HEK293 (cell line): ENCODE measurements around the gene PARL.
A peak's percentile ranks its signal among the peaks of the same experiment; 100 is the strongest.

Experiments used
- CTCF ChIA-PET: fragments of 350-600 bp; formaldehyde crosslinking; extraction: SDS; loops from one replicate; lab custom pipeline; 2021; ENCODE audit warnings: antibody characterized with exemption; lab: Yijun Ruan, JAX
- POLR2A ChIA-PET: fragments of 300-600 bp; formaldehyde crosslinking; extraction: SDS; loops from one replicate; lab custom pipeline; 2020; ENCODE audit warnings: antibody characterized with exemption, inconsistent platforms; lab: Yijun Ruan, JAX
- H3K27ac ChIP-seq: fragments of 200-500 bp; sonication (Bioruptor generic); 2 replicates; pipeline ENCODE4 v1.5.1; 2014; ENCODE audit warnings: low read depth, low read length, control low read depth, inconsistent platforms; ENCODE audit errors: extremely low read depth
- H3K36me3 ChIP-seq, 2 experiments: fragments of 200-500 bp in 1 of 2; sonication (Bioruptor generic) in 1 of 2; 1 replicate in 1 of 2; 2 replicates in 1 of 2; pipeline ENCODE4 v1.5.1; 2014 to 2017; ENCODE audit warnings: inconsistent platforms in 2 of 2, low read length in 2 of 2; ENCODE audit not compliant: control insufficient read depth in 2 of 2, insufficient read depth in 1 of 2
- H3K4me1 ChIP-seq: fragments of 200-500 bp; sonication (Bioruptor generic); 2 replicates; pipeline ENCODE4 v1.5.1; 2014; ENCODE audit warnings: mild to moderate bottlenecking, low read length, inconsistent platforms; ENCODE audit not compliant: control insufficient read depth, insufficient read depth
- H3K4me3 ChIP-seq: 2 replicates; pipeline ENCODE4 v1.5.1; 2011; ENCODE audit warnings: low read depth, mild to moderate bottlenecking, control low read depth, low read length, moderate library complexity
- H3K9me3 ChIP-seq: fragments of 200-500 bp; sonication (Bioruptor generic); 2 replicates; pipeline ENCODE4 v1.5.1; 2014; ENCODE audit warnings: low read depth, low read length, inconsistent platforms; ENCODE audit not compliant: control insufficient read depth, insufficient read depth
- CTCF ChIP-seq: fragments of 450-650 bp; formaldehyde crosslinking; IDR thresholded peaks from 2 replicates; pipeline ENCODE4 v1.5.1; 2016; ENCODE audit warnings: missing biosample characterization, missing genetic modification characterization
- KLF9 ChIP-seq: fragments of 450-650 bp; formaldehyde crosslinking; IDR thresholded peaks from 2 replicates; pipeline ENCODE4 v1.5.1; 2016; ENCODE audit warnings: missing biosample characterization, missing genetic modification characterization, low read depth
- MEIS1 ChIP-seq: sonication (generic); formaldehyde crosslinking; IDR thresholded peaks from 2 replicates; pipeline ENCODE4 v1.8.1; 2022; ENCODE audit warnings: missing genetic modification reagents, mild to moderate bottlenecking, borderline replicate concordance
- PATZ1 ChIP-seq: fragments of 450-650 bp; formaldehyde crosslinking; IDR thresholded peaks from 2 replicates; pipeline ENCODE4 v1.5.1; 2016; ENCODE audit warnings: missing biosample characterization, missing genetic modification characterization
- SP7 ChIP-seq: fragments of 450-650 bp; formaldehyde crosslinking; IDR thresholded peaks from 2 replicates; pipeline ENCODE4 v1.5.1; 2016; ENCODE audit warnings: missing biosample characterization, missing genetic modification characterization
- ZNF341 ChIP-seq: fragments of 450-650 bp; formaldehyde crosslinking; IDR thresholded peaks from 2 replicates; pipeline ENCODE4; 2016; ENCODE audit warnings: low read depth, missing biosample characterization, missing genetic modification characterization
- ZNF416 ChIP-seq: fragments of 450-650 bp; formaldehyde crosslinking; IDR thresholded peaks from 2 replicates; pipeline ENCODE4 v1.5.1; 2016; ENCODE audit warnings: missing biosample characterization, missing genetic modification characterization
- ZNF433 ChIP-seq: fragments of 450-650 bp; formaldehyde crosslinking; IDR thresholded peaks from 2 replicates; pipeline ENCODE4 v1.5.1; 2016; ENCODE audit warnings: missing biosample characterization, missing genetic modification characterization, low read depth
- ZNF530 ChIP-seq: fragments of 450-650 bp; formaldehyde crosslinking; IDR thresholded peaks from 2 replicates; pipeline ENCODE4 v1.5.1; 2016; ENCODE audit warnings: low read depth, missing biosample characterization, missing genetic modification characterization
- ZNF654 ChIP-seq: fragments of 450-650 bp; formaldehyde crosslinking; IDR thresholded peaks from 2 replicates; pipeline ENCODE4 v1.5.1; 2016; ENCODE audit warnings: low read depth, missing biosample characterization, missing genetic modification characterization
- ZNF660 ChIP-seq: fragments of 450-650 bp; IDR thresholded peaks from 2 replicates; pipeline ENCODE4 v1.5.1; 2018; ENCODE audit warnings: missing biosample characterization, mild to moderate bottlenecking, missing genetic modification characterization
- ZNF704 ChIP-seq: fragments of 450-650 bp; formaldehyde crosslinking; IDR thresholded peaks from 2 replicates; pipeline ENCODE4 v1.5.1; 2016; ENCODE audit warnings: missing biosample characterization, missing genetic modification characterization
- ZNF768 ChIP-seq: fragments of 450-650 bp; formaldehyde crosslinking; IDR thresholded peaks from 2 replicates; pipeline ENCODE4 v1.5.1; 2018; ENCODE audit warnings: missing biosample characterization, mild to moderate bottlenecking, missing genetic modification characterization
- ZNF843 ChIP-seq: fragments of 450-650 bp; formaldehyde crosslinking; IDR thresholded peaks from 2 replicates; pipeline ENCODE4 v1.5.1; 2016; ENCODE audit warnings: missing biosample characterization, missing genetic modification characterization
- ZXDB ChIP-seq: fragments of 450-650 bp; formaldehyde crosslinking; IDR thresholded peaks from 2 replicates; pipeline ENCODE4 v1.5.1; 2016; ENCODE audit warnings: missing biosample characterization, missing genetic modification characterization

PARL gene

GRCh38 chr3:183824761-183825455, 59.8 kb downstream of the PARL start (continued):
- no peak for TF ChIP-seq ZNF768 (tag by site-specific recombination)
- TF ChIP-seq ZNF660 (tag by site-specific recombination), result 0 out of 2 replicates have a peak, but pooled peaks have one; percentile 11
- TF ChIP-seq CTCF, result peak; percentile 66
- 0 out of 2 replicates have a peak, but pooled peaks have one; percentile 12 for TF ChIP-seq KLF9 (tag by site-specific recombination)
- 0 out of 2 replicates have a peak, but pooled peaks have one; percentile 18 for TF ChIP-seq ZNF341 (tag by site-specific recombination)
- TF ChIP-seq ZXDB (tag by site-specific recombination), result 0 out of 2 replicates have a peak, but pooled peaks have one; percentile 38

GRCh38 chr3:183823963-183824362, 60.7 kb downstream of the PARL start:
- Histone ChIP-seq H3K4me3 (peak overlapping the region; percentile 78), H3K4me1 (peaks cover 5% of the 10 kb centered on the region), H3K36me3 (peaks cover 0 to 22% of the 10 kb centered on the region in 2 experiments; a peak in 2 of 3 replicates), H3K9me3 (no peaks in the 10 kb centered on the region), H3K27ac (no peak overlapping the region)
- ChIA-PET POLR2A (no interaction called here), CTCF (interaction anchor here (0.6 kb wide), 1 partner anchor 92 kb away, joined by 4 read pairs; no protein-coding TSS in a partner anchor)
- no peak for TF ChIP-seq ZNF530 (tag by site-specific recombination)
- TF ChIP-seq ZNF416 (tag by site-specific recombination), result no peak
- peak; percentile 28; the same call in 1 of the 2 replicates for TF ChIP-seq ZNF654 (tag by site-specific recombination)
- TF ChIP-seq PATZ1 (tag by site-specific recombination), result no peak
- TF ChIP-seq ZNF843, result no peak
- 0 out of 2 replicates have a peak, but pooled peaks have one; percentile 18 for TF ChIP-seq SP7 (tag by site-specific recombination)

GRCh38 chr3:183822631-183823030, 62.0 kb downstream of the PARL start:
- Histone ChIP-seq H3K27ac (no peak overlapping the region), H3K36me3 (peaks cover 0 to 12% of the 10 kb centered on the region in 2 experiments; a peak in 2 of 3 replicates), H3K4me3 (no peak overlapping the region), H3K4me1 (peaks cover 5% of the 10 kb centered on the region), H3K9me3 (no peaks in the 10 kb centered on the region)
- TF ChIP-seq ZNF433, result no peak
- TF ChIP-seq MEIS1 (CRISPR knock-in tag), result no peak
- POLR2A ChIA-PET, result no interaction called here
- CTCF ChIA-PET, result interaction anchor here (0.6 to 0.9 kb wide), 2 partner anchors 353 to 691 kb away, joined by 3 read pairs; no protein-coding TSS in a partner anchor

GRCh38 chr3:183819831-183820230, 64.8 kb downstream of the PARL start:
- Histone ChIP-seq H3K9me3 (no peaks in the 10 kb centered on the region), H3K36me3 (peaks cover 0 to 40% of the 10 kb centered on the region in 2 experiments; a peak in 2 of 3 replicates), H3K27ac (no peak overlapping the region), H3K4me3 (no peak overlapping the region), H3K4me1 (peaks cover 5% of the 10 kb centered on the region; the same call in 1 of the 2 replicates)
- TF ChIP-seq ZNF654 (tag by site-specific recombination), result no peak
- no peak for TF ChIP-seq ZNF704 (tag by site-specific recombination)
- TF ChIP-seq ZXDB (tag by site-specific recombination), result no peak
- CTCF ChIA-PET, result interaction anchor here (0.7 kb wide), 1 partner anchor 698 kb away, joined by 3 read pairs; no protein-coding TSS in a partner anchor
- POLR2A ChIA-PET, result no interaction called here
